ENCODE results near the gene ZSWIM6. TPM values are rescaled to one million over a fixed set of nuclear protein-coding genes. Genes with fewer than 3 reads are reported as not detected.

Gene ZSWIM6
- total RNA-seq, 1 experiment from 2014 or later, result 12.9 TPM

- Histone ChIP-seq H2AFZ (no peak overlapping the region), H3K27me3 (ENCODE audit: insufficient read depth, low read depth) (no peaks in the 10 kb centered on the region), H3K4me2 (no peak overlapping the region), H3K4me3 (no peak overlapping the region), H3F3A (ENCODE audit: insufficient read depth, low read depth) (no peaks in the 10 kb centered on the region), H3K79me2 (ENCODE audit: low read depth) (0 out of 2 replicates have a peak, but pooled peaks cover 7% of the 10 kb centered on the region), H3K9me3 (ENCODE audit: insufficient read depth, low read depth) (no peaks in the 10 kb centered on the region), H4K20me1 (ENCODE audit: insufficient read depth) (no peaks in the 10 kb centered on the region), H3K4me1 (replicated peaks; ENCODE audit: insufficient read depth) (peaks cover 8% of the 10 kb centered on the region), H3K36me3 (ENCODE audit: low read depth) (no peaks in the 10 kb centered on the region), H3K9me2 (ENCODE audit: insufficient read depth) (0 out of 2 replicates have a peak, but pooled peaks cover 3% of the 10 kb centered on the region), H3K27ac (no peak overlapping the region)
- ChIA-PET POLR2A (ENCODE audit: unreplicated experiment) (no interaction called here), CTCF (no interaction called here)
- intact Hi-C loops (cut with micrococcal nuclease; ENCODE audit: unreplicated experiment), result no loop called here
- TF ChIP-seq, protein P1, sequence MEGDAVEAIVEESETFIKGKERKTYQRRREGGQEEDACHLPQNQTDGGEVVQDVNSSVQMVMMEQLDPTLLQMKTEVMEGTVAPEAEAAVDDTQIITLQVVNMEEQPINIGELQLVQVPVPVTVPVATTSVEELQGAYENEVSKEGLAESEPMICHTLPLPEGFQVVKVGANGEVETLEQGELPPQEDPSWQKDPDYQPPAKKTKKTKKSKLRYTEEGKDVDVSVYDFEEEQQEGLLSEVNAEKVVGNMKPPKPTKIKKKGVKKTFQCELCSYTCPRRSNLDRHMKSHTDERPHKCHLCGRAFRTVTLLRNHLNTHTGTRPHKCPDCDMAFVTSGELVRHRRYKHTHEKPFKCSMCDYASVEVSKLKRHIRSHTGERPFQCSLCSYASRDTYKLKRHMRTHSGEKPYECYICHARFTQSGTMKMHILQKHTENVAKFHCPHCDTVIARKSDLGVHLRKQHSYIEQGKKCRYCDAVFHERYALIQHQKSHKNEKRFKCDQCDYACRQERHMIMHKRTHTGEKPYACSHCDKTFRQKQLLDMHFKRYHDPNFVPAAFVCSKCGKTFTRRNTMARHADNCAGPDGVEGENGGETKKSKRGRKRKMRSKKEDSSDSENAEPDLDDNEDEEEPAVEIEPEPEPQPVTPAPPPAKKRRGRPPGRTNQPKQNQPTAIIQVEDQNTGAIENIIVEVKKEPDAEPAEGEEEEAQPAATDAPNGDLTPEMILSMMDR (conservative IDR thresholded peaks at IDR 0.05), result no peak
- no peak for TF ChIP-seq EZH2 (IDR thresholded peaks at IDR 0.05; ENCODE audit: low read depth)
- BruUV-seq (replicated peaks), result no TSS peak
- no peak for DNase-seq
Measured at GRCh38 chr5:61507232-61507631, 175.2 kb downstream of the ZSWIM6 start.

DNA sequence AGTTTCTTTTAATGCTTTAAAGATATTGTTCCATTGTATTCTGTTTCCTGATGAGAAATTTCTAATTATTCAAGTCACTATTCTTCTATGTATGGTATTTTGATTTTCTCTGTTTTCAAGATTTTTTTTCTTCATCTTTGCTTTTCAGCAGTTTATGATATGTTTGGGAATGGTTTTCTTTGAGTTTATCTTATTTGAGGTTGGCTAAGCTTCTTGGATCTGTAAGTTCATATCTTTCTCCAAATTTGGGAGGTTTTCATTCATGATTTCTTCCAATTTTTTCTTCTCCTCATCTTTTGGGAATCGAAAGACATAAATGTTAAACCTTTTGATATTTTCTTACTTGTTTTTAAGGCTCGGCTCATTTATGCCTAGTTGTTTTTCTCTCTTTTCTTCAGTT is 184.9 kb downstream of the ZSWIM6 start:
- TF ChIP-seq, protein P1 (conservative IDR thresholded peaks at IDR 0.05), result no peak
- no peak for TF ChIP-seq EZH2 (IDR thresholded peaks at IDR 0.05; ENCODE audit: low read depth)
- Histone ChIP-seq H3K9me2 (ENCODE audit: insufficient read depth) (no peaks in the 10 kb centered on the region; the same call in 1 of the 2 replicates), H3K4me1 (replicated peaks; ENCODE audit: insufficient read depth) (no peaks in the 10 kb centered on the region), H3F3A (ENCODE audit: insufficient read depth, low read depth) (no peaks in the 10 kb centered on the region), H2AFZ (no peak overlapping the region), H3K9me3 (ENCODE audit: insufficient read depth, low read depth) (0 out of 2 replicates have a peak, but pooled peaks cover 4% of the 10 kb centered on the region), H3K27ac (no peak overlapping the region), H3K4me3 (no peak overlapping the region), H3K4me2 (no peak overlapping the region), H3K27me3 (ENCODE audit: insufficient read depth, low read depth) (no peaks in the 10 kb centered on the region), H4K20me1 (ENCODE audit: insufficient read depth) (no peaks in the 10 kb centered on the region), H3K79me2 (ENCODE audit: low read depth) (peaks cover 10% of the 10 kb centered on the region; the same call in 1 of the 2 replicates), H3K36me3 (ENCODE audit: low read depth) (no peaks in the 10 kb centered on the region)
- BruUV-seq (replicated peaks), result no TSS peak
- intact Hi-C loops (cut with micrococcal nuclease; ENCODE audit: unreplicated experiment), result no loop called here
- DNase-seq, result no peak
- ChIA-PET CTCF (no interaction called here), POLR2A (ENCODE audit: unreplicated experiment) (no interaction called here)

GRCh38 chr5:61519728-61520277 is 187.7 kb downstream of the ZSWIM6 start:
- intact Hi-C loops (cut with micrococcal nuclease; ENCODE audit: unreplicated experiment), result loop anchor here (10.0 kb wide), 2 partner anchors 135 to 355 kb away; partner anchors contain the start of gene SMIM15
- Histone ChIP-seq H3K4me2 (no peak overlapping the region), H3K27me3 (ENCODE audit: insufficient read depth, low read depth) (no peaks in the 10 kb centered on the region), H3K27ac (no peak overlapping the region), H3K9me2 (ENCODE audit: insufficient read depth) (no peaks in the 10 kb centered on the region), H3K9me3 (ENCODE audit: insufficient read depth, low read depth) (0 out of 2 replicates have a peak, but pooled peaks cover 4% of the 10 kb centered on the region), H2AFZ (no peak overlapping the region), H3K4me3 (no peak overlapping the region), H4K20me1 (ENCODE audit: insufficient read depth) (no peaks in the 10 kb centered on the region), H3F3A (ENCODE audit: insufficient read depth, low read depth) (no peaks in the 10 kb centered on the region), H3K36me3 (ENCODE audit: low read depth) (no peaks in the 10 kb centered on the region), H3K4me1 (replicated peaks; ENCODE audit: insufficient read depth) (no peaks in the 10 kb centered on the region), H3K79me2 (ENCODE audit: low read depth) (peaks cover 10% of the 10 kb centered on the region; the same call in 1 of the 2 replicates)
- no peak for TF ChIP-seq EZH2 (IDR thresholded peaks at IDR 0.05; ENCODE audit: low read depth)
- CTCF ChIA-PET, result no interaction called here
- POLR2A ChIA-PET (ENCODE audit: unreplicated experiment), result no interaction called here
- BruUV-seq (replicated peaks), result no TSS peak
- no peak for DNase-seq

DNA sequence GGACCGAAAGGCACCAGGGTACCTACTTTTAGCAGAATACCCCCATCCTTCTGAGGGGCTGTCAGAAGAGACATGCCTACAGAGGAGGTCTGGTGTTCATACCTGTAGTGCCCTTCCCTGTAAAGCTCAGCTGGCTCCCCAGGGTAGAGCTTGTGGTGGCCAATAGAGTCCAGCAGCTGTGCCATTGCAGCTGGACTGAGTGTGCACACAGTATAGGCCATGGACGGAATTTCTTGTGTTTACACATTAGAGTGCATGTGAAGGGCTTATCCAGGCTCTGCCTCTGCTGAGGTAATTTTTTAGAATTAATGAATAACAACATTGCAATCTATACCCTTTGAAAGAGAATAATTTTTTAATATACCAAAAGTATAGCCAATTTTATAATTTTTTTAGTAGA is 191.0 kb downstream of the ZSWIM6 start:
- H2AFZ ChIP-seq, result no peak overlapping the region
- H4K20me1 ChIP-seq (ENCODE audit: insufficient read depth), result no peaks in the 10 kb centered on the region
- H3K9me2 ChIP-seq (ENCODE audit: insufficient read depth), result no peaks in the 10 kb centered on the region
- 0 out of 2 replicates have a peak, but pooled peaks cover 10% of the 10 kb centered on the region for H3K4me1 ChIP-seq (replicated peaks; ENCODE audit: insufficient read depth)
- BruUV-seq (replicated peaks), result no TSS peak
- POLR2A ChIA-PET (ENCODE audit: unreplicated experiment), result no interaction called here
- TF ChIP-seq EZH2 (IDR thresholded peaks at IDR 0.05; ENCODE audit: low read depth), result no peak
- TF ChIP-seq, protein P1 (conservative IDR thresholded peaks at IDR 0.05), result no peak
- no peak overlapping the region for H3K4me3 ChIP-seq
- DNase-seq, result no peak
- CTCF ChIA-PET, result no interaction called here
- no peaks in the 10 kb centered on the region for H3K27me3 ChIP-seq (ENCODE audit: insufficient read depth, low read depth)
- H3K36me3 ChIP-seq (ENCODE audit: low read depth), result no peaks in the 10 kb centered on the region
- H3K79me2 ChIP-seq (ENCODE audit: low read depth), result no peaks in the 10 kb centered on the region
- no peaks in the 10 kb centered on the region for H3K9me3 ChIP-seq (ENCODE audit: insufficient read depth, low read depth)
- intact Hi-C loops (cut with micrococcal nuclease; ENCODE audit: unreplicated experiment), result loop anchor here (10.0 kb wide), 2 partner anchors 132 to 358 kb away; partner anchors contain the start of gene SMIM15
- H3K27ac ChIP-seq, result no peak overlapping the region
- H3F3A ChIP-seq (ENCODE audit: insufficient read depth, low read depth), result no peaks in the 10 kb centered on the region
- no peak overlapping the region for H3K4me2 ChIP-seq
